Loucy (cell line): ENCODE results near the gene ASB10.

ENCODE experiments used
- H2AFZ ChIP-seq: fragments of 200-600 bp; sonication (generic); 2 replicates; pipeline ENCODE4 v1.6.0; 2016; ENCODE audit warnings: antibody characterized with exemption, mild to moderate bottlenecking, low read length, moderate library complexity
- H3F3A ChIP-seq: fragments of 200-600 bp; 2 replicates; pipeline ENCODE4 v1.6.0; 2016; ENCODE audit warnings: antibody characterized with exemption, low read depth, mild to moderate bottlenecking
- H3K27me3 ChIP-seq: fragments of 200-600 bp; sonication (generic); 2 replicates; pipeline ENCODE4 v1.6.1; 2014; ENCODE audit warnings: low read length, mild to moderate bottlenecking; ENCODE audit not compliant: insufficient read depth, poor library complexity, severe bottlenecking
- H3K36me3 ChIP-seq: fragments of 200-600 bp; sonication (generic); 2 replicates; pipeline ENCODE4 v1.6.1; 2016; ENCODE audit warnings: low read length; ENCODE audit not compliant: insufficient read depth
- H3K4me1 ChIP-seq: fragments of 200-600 bp; sonication (generic); 2 replicates; pipeline ENCODE4 v1.5.1; 2014; ENCODE audit warnings: low read length, mild to moderate bottlenecking; ENCODE audit not compliant: insufficient read depth, poor library complexity, severe bottlenecking
- H3K4me2 ChIP-seq: fragments of 200-600 bp; sonication (generic); 2 replicates; pipeline ENCODE4 v1.6.0; 2014; ENCODE audit warnings: antibody characterized with exemption, low read length, low read depth, mild to moderate bottlenecking; ENCODE audit not compliant: poor library complexity, severe bottlenecking
- H3K4me3 ChIP-seq: fragments of 200-600 bp; sonication (generic); 2 replicates; pipeline ENCODE4 v1.5.1; 2014; ENCODE audit warnings: low read length, mild to moderate bottlenecking, mixed read lengths; ENCODE audit not compliant: poor library complexity, severe bottlenecking
- H3K79me2 ChIP-seq: fragments of 200-600 bp; sonication (generic); 2 replicates; pipeline ENCODE4 v1.6.1; 2014; ENCODE audit warnings: low read length; ENCODE audit not compliant: insufficient read depth
- H3K9ac ChIP-seq: fragments of 200-600 bp; sonication (generic); 2 replicates; pipeline ENCODE4 v1.6.0; 2014; ENCODE audit warnings: mild to moderate bottlenecking, low read depth, low read length, moderate library complexity; ENCODE audit not compliant: poor library complexity, severe bottlenecking
- H3K9me2 ChIP-seq: fragments of 200-600 bp; sonication (generic); replicated peaks from 2 replicates; pipeline ENCODE4 v1.6.1; 2016; ENCODE audit warnings: low read depth, low read length, mixed read lengths
- H3K9me3 ChIP-seq: fragments of 200-600 bp; sonication (generic); 2 replicates; pipeline ENCODE4 v1.6.1; 2014; ENCODE audit warnings: mild to moderate bottlenecking, antibody characterized with exemption, low read length, low read depth; ENCODE audit not compliant: insufficient read depth
- H4K20me1 ChIP-seq: fragments of 200-600 bp; sonication (generic); 2 replicates; pipeline ENCODE4 v1.6.0; 2014; ENCODE audit warnings: antibody characterized with exemption, low read length, mild to moderate bottlenecking; ENCODE audit not compliant: insufficient read depth, poor library complexity, severe bottlenecking
- CTCF ChIP-seq: fragments of 200-600 bp; sonication (generic); conservative IDR thresholded peaks from 2 replicates; pipeline ENCODE4 v1.5.1; 2014; ENCODE audit warnings: mild to moderate bottlenecking, antibody characterized with exemption, low read length
- EZH2phosphoT487 ChIP-seq: fragments of 200-600 bp; IDR thresholded peaks from 2 replicates; pipeline ENCODE4 v1.6.1; 2018; ENCODE audit warnings: antibody characterized with exemption, mild to moderate bottlenecking, moderate library complexity, borderline replicate concordance

ASB10 gene

GRCh38 chr7:151128716-151129115, 58.3 kb downstream of the ASB10 start:
- Histone ChIP-seq H3K9ac (no peak overlapping the region), H3K79me2 (no peaks in the 10 kb centered on the region), H3K4me2 (no peak overlapping the region), H3K9me2 (no peaks in the 10 kb centered on the region), H2AFZ (no peak overlapping the region), H3K9me3 (no peaks in the 10 kb centered on the region), H3K27me3 (no peaks in the 10 kb centered on the region), H3K4me1 (no peaks in the 10 kb centered on the region), H3F3A (no peaks in the 10 kb centered on the region), H3K4me3 (no peak overlapping the region), H3K36me3 (peaks cover 38% of the 10 kb centered on the region; the same call in 1 of the 2 replicates), H4K20me1 (no peaks in the 10 kb centered on the region)
- no peak for TF ChIP-seq EZH2phosphoT487
- TF ChIP-seq CTCF: no peak

- H3K9ac ChIP-seq: no peak overlapping the region
- no peaks in the 10 kb centered on the region for H3F3A ChIP-seq
- no peak overlapping the region for H3K4me2 ChIP-seq
- no peak overlapping the region for H2AFZ ChIP-seq
- TF ChIP-seq CTCF: no peak
- no peak for TF ChIP-seq EZH2phosphoT487
- H3K9me2 ChIP-seq: no peaks in the 10 kb centered on the region
- no peak overlapping the region for H3K4me3 ChIP-seq
- H3K4me1 ChIP-seq: no peaks in the 10 kb centered on the region
- H3K9me3 ChIP-seq: no peaks in the 10 kb centered on the region
- H4K20me1 ChIP-seq: no peaks in the 10 kb centered on the region
- no peaks in the 10 kb centered on the region for H3K79me2 ChIP-seq
- peaks cover 41% of the 10 kb centered on the region; the same call in 1 of the 2 replicates for H3K36me3 ChIP-seq
- no peaks in the 10 kb centered on the region for H3K27me3 ChIP-seq
Measured at GRCh38 chr7:151128144-151128543, 58.9 kb downstream of the ASB10 start.

GRCh38 chr7:151126491-151127137, 60.4 kb downstream of the ASB10 start:
- Histone ChIP-seq H2AFZ (no peak overlapping the region), H3K9ac (no peak overlapping the region), H3K4me3 (no peak overlapping the region), H3K9me3 (no peaks in the 10 kb centered on the region), H3K36me3 (peaks cover 26% of the 10 kb centered on the region; the same call in 1 of the 2 replicates), H3K27me3 (no peaks in the 10 kb centered on the region), H3K9me2 (no peaks in the 10 kb centered on the region), H3K4me1 (no peaks in the 10 kb centered on the region), H4K20me1 (no peaks in the 10 kb centered on the region), H3K4me2 (no peak overlapping the region), H3K79me2 (no peaks in the 10 kb centered on the region), H3F3A (no peaks in the 10 kb centered on the region)
- no peak for TF ChIP-seq EZH2phosphoT487
